ENCODE measurements around the gene SAP130.
"Not testable (repeated sequence)": the region's sequence is repeated elsewhere in the genome, so short reads cannot be mapped to it uniquely, and the experiment has no call there.

The SAP130 gene

GRCh38 chr2:127945281-127945680, 82.6 kb downstream of the SAP130 start:
- no peak for DNase-seq

DNA sequence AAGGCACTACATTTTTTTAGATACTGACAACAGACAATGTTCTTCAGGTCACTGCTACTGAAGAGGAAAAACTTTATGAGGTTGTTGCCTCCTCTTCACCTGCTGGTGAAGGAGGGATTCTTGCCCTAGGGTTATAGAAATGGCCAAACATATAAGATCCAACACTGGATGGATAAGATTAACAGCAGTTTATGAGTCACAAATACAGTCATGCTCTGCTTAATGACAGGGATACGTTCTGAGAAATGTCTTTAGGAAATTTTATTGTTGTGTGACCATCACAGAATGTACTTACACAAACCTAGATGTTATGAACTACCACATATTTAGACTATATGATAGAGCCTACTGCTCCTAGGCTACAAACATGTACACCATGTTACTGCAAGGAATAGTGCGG, 84.7 kb downstream of the SAP130 start:
- DNase-seq, result no peak

DNA sequence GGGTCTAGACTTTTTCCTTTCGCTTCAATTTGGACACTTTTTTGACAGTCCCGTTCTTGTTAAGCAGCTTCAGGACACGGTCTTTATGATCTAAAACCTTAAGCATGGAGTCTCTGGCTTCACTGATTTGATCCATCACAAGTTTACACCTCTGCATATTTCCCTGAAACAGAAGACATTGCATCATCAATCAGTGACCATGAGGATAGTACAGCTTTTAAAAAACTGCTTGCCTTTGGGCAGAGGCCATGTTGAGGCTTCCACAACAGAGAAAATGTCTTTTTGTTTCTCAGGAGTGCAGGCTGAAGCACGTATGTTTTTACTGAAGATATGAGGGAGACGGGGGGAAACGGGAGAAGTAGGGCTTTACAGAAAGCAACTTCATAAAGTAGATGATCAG, 85.9 kb downstream of the SAP130 start:
- no peak for DNase-seq

DNA sequence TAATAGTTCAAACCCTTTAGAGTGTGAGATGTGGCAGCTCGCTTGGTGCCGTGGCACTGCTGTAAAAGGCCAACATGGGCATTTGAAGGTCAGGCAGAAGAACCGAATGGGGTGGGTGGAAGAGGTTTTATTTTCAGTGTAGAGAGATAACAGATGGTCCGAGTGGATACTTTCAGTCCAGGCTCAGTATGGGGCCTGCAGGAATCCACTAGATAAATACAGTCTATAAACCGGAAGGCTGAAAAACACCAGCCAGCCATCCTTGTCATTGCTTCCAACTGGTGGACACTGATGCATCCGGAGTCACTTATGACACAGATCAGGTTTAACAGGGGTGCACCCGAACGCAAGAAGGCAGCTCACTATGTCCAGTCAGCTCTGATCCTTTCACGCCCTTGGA, 86.4 kb downstream of the SAP130 start:
- no peak for DNase-seq

DNA sequence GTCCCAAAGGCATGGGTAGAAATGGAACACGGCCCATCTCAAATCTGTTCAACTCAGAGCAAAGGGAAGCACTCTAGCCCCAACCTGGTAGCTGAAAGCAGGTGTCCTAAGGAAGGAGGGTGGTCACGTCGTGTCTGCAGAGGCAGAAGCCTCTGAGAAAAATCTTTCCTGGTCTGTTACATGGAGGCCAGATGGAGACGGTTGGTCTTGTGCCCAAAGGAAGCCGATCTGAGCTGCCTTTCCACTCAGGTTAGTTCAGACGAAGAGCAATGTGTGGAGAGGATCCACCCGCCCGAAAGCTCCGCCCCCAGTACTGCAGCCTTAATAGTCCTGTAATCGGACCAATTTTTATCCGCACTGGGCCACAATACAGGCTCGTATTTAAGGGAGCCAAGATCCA, 87.2 kb downstream of the SAP130 start:
- DNase-seq, result no peak

DNA sequence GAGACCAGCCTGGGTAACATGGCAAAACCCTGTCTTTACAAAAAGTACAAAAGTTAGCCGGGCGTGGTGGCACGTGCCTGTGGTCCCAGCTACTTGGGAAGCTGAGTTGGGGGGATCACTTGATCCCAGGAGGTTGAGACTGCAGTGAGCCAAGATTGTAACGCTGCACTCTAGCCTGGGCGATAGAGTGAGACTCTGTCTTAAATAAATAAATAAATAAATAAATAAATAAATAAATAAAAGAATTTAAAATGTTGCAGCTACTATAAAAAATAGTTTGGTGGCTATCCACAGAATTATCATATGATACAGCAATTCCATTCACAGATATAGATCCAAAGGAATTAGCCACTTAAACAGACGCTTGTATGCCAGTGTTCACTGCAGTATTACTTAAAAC, 92.5 kb downstream of the SAP130 start:
- no peak for DNase-seq

- no peak for DNase-seq
Observed at GRCh38 chr2:127932199-127932876, 95.5 kb downstream of the SAP130 start.

DNA sequence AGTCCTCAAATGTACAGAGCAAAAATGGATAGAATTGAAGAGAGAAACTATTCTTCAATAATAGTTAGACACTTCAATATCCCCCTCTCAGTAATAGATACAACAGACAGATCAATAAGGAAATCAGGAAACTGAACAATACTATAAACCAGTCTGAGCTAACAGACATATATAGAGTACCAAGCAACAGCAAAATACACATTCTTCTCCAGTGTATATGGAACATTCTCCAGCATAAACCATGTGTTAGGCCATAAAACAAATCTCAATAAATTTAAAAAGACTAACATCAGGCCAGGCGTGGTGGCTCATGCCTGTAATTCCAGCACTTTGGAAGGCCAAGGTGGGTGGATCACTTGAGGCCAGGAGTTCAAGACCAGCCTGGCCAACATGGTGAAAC, 98.4 kb downstream of the SAP130 start:
- DNase-seq, result no peak

- DNase-seq, result no peak
Observed at GRCh38 chr2:127927384-127927783, 100.5 kb downstream of the SAP130 start.

GRCh38 chr2:127917916-127918315, 109.9 kb downstream of the SAP130 start:
- no peak for DNase-seq

DNA sequence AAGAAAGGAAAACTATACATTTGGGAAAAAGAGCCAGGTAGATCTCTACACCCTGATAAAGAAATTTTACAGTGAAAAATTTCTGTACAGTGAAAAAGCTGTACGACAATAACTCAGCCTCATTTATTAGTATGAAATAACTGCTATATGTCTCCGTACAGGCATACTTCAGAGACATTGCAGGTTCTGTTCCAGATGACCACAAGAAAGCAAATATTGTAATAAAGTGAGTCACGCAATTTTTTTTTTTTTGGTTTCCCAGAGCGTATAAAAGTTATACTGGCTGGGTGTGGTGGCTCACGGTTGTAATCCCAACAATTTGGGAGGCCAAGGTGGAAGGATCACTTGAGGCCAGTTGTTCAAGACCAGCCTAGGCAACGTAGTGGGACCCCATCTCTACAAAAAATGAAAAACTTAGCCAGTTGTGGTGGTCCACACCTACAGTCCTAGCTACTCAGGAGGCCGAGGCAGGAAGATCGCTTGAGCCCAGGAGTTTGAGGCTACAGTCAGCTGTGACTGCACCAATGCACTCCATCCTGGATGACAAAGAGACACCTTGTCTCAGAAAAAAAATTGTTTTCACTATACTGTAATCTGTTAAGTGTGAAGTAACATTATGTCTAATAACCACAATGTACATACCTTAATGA, 113.9 kb downstream of the SAP130 start:
- no peak for DNase-seq

DNA sequence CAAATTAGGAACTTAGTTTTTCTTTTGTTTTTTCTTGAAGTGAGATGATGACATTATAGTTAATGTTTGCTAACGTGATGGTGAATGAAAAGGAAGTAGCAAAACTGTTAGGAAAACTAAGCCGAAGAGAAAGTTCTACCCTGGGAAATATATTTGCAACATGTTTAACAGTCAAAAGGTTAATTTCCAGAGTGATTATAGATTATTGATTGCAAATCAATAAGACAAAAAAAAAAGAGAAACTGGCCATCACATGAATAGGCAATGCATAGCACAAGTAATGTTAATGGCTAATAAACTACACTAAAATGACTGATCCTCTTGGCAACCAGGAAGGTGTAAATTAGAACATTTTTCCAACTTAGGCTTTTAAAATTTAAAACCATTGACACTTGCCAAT, 116.1 kb downstream of the SAP130 start:
- no peak for DNase-seq

DNA sequence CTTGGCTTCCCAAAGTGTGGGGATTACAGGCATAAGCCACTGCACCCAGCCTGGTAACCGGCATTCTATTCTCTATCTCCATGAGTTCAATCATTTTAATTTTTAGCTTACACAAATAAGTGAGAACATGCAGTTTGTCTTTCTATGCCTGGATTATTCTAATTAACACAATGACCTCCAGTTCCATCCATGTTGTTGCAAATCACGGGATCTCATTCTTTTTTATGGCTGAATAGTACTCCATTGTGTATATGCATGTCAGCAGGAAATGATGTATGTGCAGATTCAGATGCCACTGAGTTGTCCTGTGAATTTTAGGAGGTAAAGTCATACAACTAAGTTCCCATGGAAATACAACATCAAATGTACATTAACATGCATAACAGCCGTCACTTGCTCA, 117.4 kb downstream of the SAP130 start:
- DNase-seq, result no peak

DNA sequence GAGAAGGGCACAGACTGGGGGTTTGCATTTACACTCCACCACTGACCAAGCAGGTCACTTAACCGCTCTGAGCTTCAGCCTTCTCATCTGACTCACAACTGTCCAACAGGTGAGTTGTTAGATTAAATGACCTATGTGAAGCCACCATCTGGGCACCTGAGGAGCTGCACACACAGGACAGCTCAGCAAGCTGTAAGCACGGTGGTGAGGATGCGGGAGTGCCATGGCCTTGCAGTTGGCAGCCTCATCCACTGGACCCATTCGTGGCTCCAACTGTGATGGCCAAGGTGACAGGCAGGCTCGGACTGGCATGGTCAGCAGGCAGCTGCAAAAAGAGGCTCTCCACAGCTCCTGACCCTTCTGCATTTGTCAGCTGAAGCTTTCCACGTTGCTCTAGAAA, 118.8 kb downstream of the SAP130 start:
- DNase-seq, result no peak

- DNase-seq, result not testable (repeated sequence)
Observed at GRCh38 chr2:127907733-127908400, 120.0 kb downstream of the SAP130 start.

- DNase-seq, result no peak
Observed at GRCh38 chr2:127906206-127906926, 121.5 kb downstream of the SAP130 start.

GRCh38 chr2:127901339-127902056, 126.4 kb downstream of the SAP130 start:
- no peak for DNase-seq

- no peak for DNase-seq
Observed at GRCh38 chr2:127897531-127898211, 130.2 kb downstream of the SAP130 start.

DNA sequence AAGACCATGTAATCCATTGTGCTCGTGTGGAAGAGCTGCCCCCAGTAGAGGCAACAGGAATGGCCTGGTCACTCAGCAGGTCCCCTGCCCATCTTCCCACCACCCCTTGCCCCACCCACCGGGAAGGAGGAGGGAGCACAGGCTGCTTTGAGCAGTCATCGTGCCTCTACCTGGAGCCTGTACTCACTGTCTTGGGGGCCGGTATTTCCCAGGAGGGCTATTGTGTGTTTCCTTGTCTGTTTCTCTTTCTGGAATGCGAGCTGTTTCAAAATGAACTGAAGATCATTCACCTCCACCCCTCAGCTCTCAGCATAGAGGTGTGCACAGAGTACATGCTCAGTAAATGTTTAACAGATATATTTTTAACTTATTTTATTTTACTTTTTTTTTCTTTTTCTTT, 134.4 kb downstream of the SAP130 start:
- no peak for DNase-seq

DNA sequence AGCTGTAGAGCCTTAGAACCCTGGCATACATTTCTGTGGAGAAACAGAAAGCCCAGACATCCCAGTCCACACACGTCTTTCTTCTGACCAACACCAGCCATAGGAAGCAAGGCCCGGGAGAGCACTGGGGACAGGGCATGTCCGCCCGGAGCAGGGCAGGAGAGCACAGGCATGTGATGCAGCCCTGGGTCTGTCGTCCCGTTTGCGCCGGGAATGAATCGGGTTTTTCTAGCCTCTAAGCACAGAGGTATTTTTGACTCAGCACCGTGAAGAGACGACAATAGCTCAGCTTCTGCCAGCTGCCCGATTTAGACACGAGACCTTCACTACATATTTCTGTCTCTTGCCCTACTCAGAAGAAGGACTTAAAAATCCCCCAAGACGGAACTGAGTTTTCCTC, 134.8 kb downstream of the SAP130 start:
- no peak for DNase-seq

DNA sequence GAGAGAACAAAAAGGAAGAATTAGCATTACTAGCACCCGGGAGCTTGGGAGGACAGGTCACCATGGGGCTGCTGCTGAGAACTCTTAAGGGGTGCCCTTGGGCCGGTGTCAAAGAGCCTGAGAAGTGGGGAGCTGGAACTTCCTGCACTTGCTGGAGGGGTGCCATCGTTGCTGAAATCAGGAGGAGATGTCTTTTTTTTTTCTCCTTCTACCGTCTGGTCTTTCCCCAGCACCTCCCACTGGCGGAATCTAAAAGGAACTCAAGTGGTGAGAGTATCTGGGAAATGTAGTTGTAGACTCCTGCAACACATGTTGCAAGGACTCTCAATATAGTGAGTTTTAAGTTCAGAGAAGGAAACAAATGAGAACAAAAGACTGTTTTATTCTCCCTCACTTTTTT, 136.0 kb downstream of the SAP130 start:
- DNase-seq, result no peak

Measured in DMS79 treated with DMSO at 0.1 percent for 48 hours (cell line).